Panc1 (cell line): Measurements from ENCODE around the gene SPINDOC. TPM values are rescaled to one million over a fixed set of nuclear protein-coding genes. Genes with fewer than 3 reads are reported as not detected.

ENCODE experiments used
- ATAC-seq: fragments of 200-7000 bp; cut with Tn5 transposase; 2 replicates; pipeline ENCODE4 v1.9.1; 2020; ENCODE audit warnings: mild to moderate bottlenecking, moderate library complexity
- BruUV-seq: library from RNA; stranded (reverse); fragments of 400-500 nt; replicated peaks from 2 replicates; lab custom pipeline; 2021; lab: Mats Ljungman, UMichigan
- CTCF ChIA-PET: fragments of 300-600 bp; sonication (Branson Sonifier 250); formaldehyde crosslinking; loops from one replicate; lab custom pipeline; 2022; ENCODE audit warnings: antibody characterized with exemption; lab: Charles Lee
- POLR2A ChIA-PET: fragments of 300-600 bp; sonication (Branson Sonifier 250); formaldehyde crosslinking; loops from one replicate; lab custom pipeline; 2022; ENCODE audit warnings: antibody characterized with exemption; lab: Charles Lee
- DNase-seq: peaks from one replicate; pipeline ENCODE4 v3.0.0-alpha.2; 2010; ENCODE audit warnings: low read depth, low spot score
- H3K27ac ChIP-seq: 2 replicates; pipeline ENCODE4 v1.5.1; 2011; ENCODE audit warnings: mild to moderate bottlenecking, low read length, inconsistent platforms
- H3K27me3 ChIP-seq: fragments of 200-500 bp; sonication (Bioruptor generic); 2 replicates; pipeline ENCODE4 v1.6.0; 2014; ENCODE audit warnings: low read length, inconsistent platforms; ENCODE audit not compliant: control insufficient read depth, insufficient read depth
- H3K36me3 ChIP-seq: fragments of 200-500 bp; sonication (Bioruptor generic); 2 replicates; pipeline ENCODE4 v1.5.1; 2014; ENCODE audit warnings: inconsistent platforms, mild to moderate bottlenecking, low read length, moderate library complexity; ENCODE audit not compliant: control insufficient read depth, insufficient read depth
- H3K4me1 ChIP-seq: 2 replicates; pipeline ENCODE4 v1.5.1; 2011; ENCODE audit warnings: inconsistent platforms, mild to moderate bottlenecking, low read length, moderate library complexity; ENCODE audit not compliant: control insufficient read depth, insufficient read depth
- H3K4me3 ChIP-seq, 2 experiments: 2 replicates each; pipeline ENCODE4 v1.5.1; 2011 to 2012; ENCODE audit warnings: low read depth in 2 of 2, low read length in 2 of 2, mild to moderate bottlenecking in 2 of 2, inconsistent platforms in 1 of 2, moderate library complexity in 1 of 2
- H3K9me3 ChIP-seq: fragments of 200-500 bp; sonication (Bioruptor generic); 2 replicates; pipeline ENCODE4 v1.5.1; 2014; ENCODE audit warnings: low read depth, mild to moderate bottlenecking, inconsistent platforms, low read length, moderate library complexity; ENCODE audit not compliant: control insufficient read depth, insufficient read depth
- POLR2AphosphoS5 ChIP-seq: IDR thresholded peaks from 2 replicates; pipeline ENCODE4 v1.6.1; 2012; ENCODE audit warnings: mild to moderate bottlenecking, low read depth, low read length, moderate library complexity
- SIN3A ChIP-seq: IDR thresholded peaks from 2 replicates; pipeline ENCODE4 v1.6.1; 2012; ENCODE audit warnings: low read depth, mild to moderate bottlenecking, low read length, moderate library complexity, borderline replicate concordance; ENCODE audit not compliant: insufficient read depth
- TCF7L2 ChIP-seq: IDR thresholded peaks from 2 replicates; pipeline ENCODE4 v1.6.1; 2011; ENCODE audit warnings: mild to moderate bottlenecking, low read depth, low read length, inconsistent platforms
- in situ Hi-C: cut with HindIII; loops from 2 replicates; pipeline ENCODE4 v1.10.0; 2016; ENCODE audit warnings: low sequenced_read_pairs, low pct_unique_long_range_greater_than_20kb
- intact Hi-C: fragments of 100-400 bp; cut with micrococcal nuclease; formaldehyde crosslinking; loops from one replicate; pipeline ENCODE4 v1.10.0; 2022; ENCODE audit not compliant: unreplicated experiment
- total RNA-seq: library from RNA; stranded (reverse); gene quantifications from one replicate; pipeline ENCODE4 v1.2.1, GENCODE V29; 2021; ENCODE audit not compliant: unreplicated experiment
- TF ChIP-seq, protein P1 (sequence below), 2 experiments: IDR thresholded peaks; 2 replicates each; pipeline ENCODE4 v1.6.1; 2011 to 2012; ENCODE audit warnings: low read depth in 2 of 2, control low read depth in 1 of 2, low read length in 1 of 2, mild to moderate bottlenecking in 1 of 2, moderate library complexity in 1 of 2; ENCODE audit not compliant: insufficient read depth in 1 of 2
- TF ChIP-seq, protein P2 (sequence below): fragments of 450-650 bp; IDR thresholded peaks from 2 replicates; pipeline ENCODE4 v1.5.1; 2017; ENCODE audit warnings: mild to moderate bottlenecking

Gene SPINDOC
- total RNA-seq, 1 experiment from 2014 or later = 59.1 TPM

DNA sequence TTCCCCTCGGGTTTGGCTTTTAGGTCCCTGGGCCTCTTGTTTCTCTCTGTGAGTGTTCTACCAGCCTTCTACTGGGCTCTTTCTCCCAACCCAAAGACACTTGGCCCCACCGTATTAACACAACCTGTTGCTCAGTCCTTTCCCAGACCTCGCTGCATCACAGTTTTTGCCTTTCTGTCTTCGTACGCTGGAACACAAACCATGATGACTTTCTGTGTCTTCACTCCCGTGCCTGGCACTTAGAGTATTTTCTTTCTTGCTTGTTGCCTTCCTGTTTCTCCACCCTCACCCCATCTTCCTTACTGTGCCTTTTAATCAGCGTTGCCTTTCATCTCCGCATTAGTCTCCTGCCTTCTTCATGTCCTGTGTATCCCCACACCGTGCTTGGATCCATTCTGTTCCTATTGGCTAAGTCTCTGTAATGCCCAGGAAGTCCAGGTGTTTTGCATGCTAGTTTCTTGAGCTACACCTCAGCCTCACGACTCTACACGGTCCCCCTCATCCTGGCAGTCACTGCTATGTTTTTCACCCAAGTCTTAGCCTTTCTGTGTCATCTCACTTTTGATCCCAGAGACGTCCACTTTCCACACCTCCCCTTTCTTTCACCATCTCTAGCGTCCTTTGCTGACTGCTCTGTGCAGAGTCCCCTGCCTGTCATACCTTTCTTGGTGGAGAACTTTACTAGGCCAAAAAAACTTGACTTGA lies 27.3 kb downstream of the SPINDOC start:
- POLR2A ChIA-PET = no interaction called here
- intact Hi-C loops = no loop called here
- no peak for ATAC-seq
- BruUV-seq = no TSS peak
- H3K36me3 ChIP-seq = no peaks in the 10 kb centered on the region
- CTCF ChIA-PET = no interaction called here
- no peaks in the 10 kb centered on the region for H3K9me3 ChIP-seq
- peak overlapping the region; percentile 88 to 94 for H3K4me3 ChIP-seq
- peak overlapping the region; percentile 88 for H3K27ac ChIP-seq
- H3K27me3 ChIP-seq = no peaks in the 10 kb centered on the region
- no peak for DNase-seq
- TF ChIP-seq, protein P1, sequence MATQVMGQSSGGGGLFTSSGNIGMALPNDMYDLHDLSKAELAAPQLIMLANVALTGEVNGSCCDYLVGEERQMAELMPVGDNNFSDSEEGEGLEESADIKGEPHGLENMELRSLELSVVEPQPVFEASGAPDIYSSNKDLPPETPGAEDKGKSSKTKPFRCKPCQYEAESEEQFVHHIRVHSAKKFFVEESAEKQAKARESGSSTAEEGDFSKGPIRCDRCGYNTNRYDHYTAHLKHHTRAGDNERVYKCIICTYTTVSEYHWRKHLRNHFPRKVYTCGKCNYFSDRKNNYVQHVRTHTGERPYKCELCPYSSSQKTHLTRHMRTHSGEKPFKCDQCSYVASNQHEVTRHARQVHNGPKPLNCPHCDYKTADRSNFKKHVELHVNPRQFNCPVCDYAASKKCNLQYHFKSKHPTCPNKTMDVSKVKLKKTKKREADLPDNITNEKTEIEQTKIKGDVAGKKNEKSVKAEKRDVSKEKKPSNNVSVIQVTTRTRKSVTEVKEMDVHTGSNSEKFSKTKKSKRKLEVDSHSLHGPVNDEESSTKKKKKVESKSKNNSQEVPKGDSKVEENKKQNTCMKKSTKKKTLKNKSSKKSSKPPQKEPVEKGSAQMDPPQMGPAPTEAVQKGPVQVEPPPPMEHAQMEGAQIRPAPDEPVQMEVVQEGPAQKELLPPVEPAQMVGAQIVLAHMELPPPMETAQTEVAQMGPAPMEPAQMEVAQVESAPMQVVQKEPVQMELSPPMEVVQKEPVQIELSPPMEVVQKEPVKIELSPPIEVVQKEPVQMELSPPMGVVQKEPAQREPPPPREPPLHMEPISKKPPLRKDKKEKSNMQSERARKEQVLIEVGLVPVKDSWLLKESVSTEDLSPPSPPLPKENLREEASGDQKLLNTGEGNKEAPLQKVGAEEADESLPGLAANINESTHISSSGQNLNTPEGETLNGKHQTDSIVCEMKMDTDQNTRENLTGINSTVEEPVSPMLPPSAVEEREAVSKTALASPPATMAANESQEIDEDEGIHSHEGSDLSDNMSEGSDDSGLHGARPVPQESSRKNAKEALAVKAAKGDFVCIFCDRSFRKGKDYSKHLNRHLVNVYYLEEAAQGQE (IDR thresholded peaks at IDR 0.05; ENCODE audit: insufficient read depth in 1 of 2, low read depth in 2 of 2, low read length in 1 of 2) = no peak
- TF ChIP-seq SIN3A (no peak), TCF7L2 (no peak), POLR2AphosphoS5 (no peak)
- TF ChIP-seq, protein P2, sequence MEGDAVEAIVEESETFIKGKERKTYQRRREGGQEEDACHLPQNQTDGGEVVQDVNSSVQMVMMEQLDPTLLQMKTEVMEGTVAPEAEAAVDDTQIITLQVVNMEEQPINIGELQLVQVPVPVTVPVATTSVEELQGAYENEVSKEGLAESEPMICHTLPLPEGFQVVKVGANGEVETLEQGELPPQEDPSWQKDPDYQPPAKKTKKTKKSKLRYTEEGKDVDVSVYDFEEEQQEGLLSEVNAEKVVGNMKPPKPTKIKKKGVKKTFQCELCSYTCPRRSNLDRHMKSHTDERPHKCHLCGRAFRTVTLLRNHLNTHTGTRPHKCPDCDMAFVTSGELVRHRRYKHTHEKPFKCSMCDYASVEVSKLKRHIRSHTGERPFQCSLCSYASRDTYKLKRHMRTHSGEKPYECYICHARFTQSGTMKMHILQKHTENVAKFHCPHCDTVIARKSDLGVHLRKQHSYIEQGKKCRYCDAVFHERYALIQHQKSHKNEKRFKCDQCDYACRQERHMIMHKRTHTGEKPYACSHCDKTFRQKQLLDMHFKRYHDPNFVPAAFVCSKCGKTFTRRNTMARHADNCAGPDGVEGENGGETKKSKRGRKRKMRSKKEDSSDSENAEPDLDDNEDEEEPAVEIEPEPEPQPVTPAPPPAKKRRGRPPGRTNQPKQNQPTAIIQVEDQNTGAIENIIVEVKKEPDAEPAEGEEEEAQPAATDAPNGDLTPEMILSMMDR = no peak
- peaks cover 18% of the 10 kb centered on the region for H3K4me1 ChIP-seq
- in situ Hi-C loops = no loop called here

DNA sequence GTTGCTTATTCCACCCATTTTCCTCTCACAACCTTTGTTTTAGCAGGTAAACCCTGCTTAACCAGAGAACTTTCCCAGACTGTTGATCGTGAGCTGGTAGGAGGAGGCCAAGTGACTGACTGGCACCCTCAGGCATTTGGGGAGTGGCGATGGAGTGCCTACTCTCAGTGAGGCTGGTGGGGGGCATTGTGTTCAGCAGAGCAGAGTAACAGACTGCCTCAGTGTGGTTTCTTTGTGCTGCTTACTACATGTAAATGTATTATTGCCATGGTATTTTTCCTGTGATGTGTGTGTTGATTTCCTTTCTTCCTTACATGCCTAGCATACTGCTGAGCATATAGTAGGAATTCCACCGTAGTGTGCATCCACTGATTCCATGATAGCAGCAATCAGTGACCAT lies 28.3 kb downstream of the SPINDOC start:
- H3K27me3 ChIP-seq = no peaks in the 10 kb centered on the region
- BruUV-seq = no TSS peak
- H3K36me3 ChIP-seq = no peaks in the 10 kb centered on the region
- peak overlapping the region; percentile 88 to 94 for H3K4me3 ChIP-seq
- no peak for ATAC-seq
- ChIA-PET POLR2A (no interaction called here), CTCF (no interaction called here)
- H3K4me1 ChIP-seq = peaks cover 18% of the 10 kb centered on the region
- DNase-seq = no peak
- no peaks in the 10 kb centered on the region for H3K9me3 ChIP-seq
- no peak overlapping the region for H3K27ac ChIP-seq
- intact Hi-C loops (no loop called here), in situ Hi-C loops (no loop called here)
- TF ChIP-seq POLR2AphosphoS5 = no peak
- TF ChIP-seq TCF7L2 = no peak
- TF ChIP-seq, protein P1 (IDR thresholded peaks at IDR 0.05; ENCODE audit: insufficient read depth in 1 of 2, low read depth in 2 of 2, low read length in 1 of 2) = no peak
- TF ChIP-seq, protein P2 = no peak
- TF ChIP-seq SIN3A = no peak
